ENCODE measurements around the gene SLC2A1.
"Not testable (repeated sequence)": the region's sequence is repeated elsewhere in the genome, so short reads cannot be mapped to it uniquely, and the experiment has no call there.

Gene SLC2A1

GRCh38 chr1:42914092-42914627 lies 44.5 kb downstream of the SLC2A1 start:
- in situ Hi-C loops (cut with HindIII; ENCODE audit: low sequenced_read_pairs), result no loop called here

- in situ Hi-C loops (cut with HindIII; ENCODE audit: low sequenced_read_pairs), result no loop called here
These were observed 45.1 kb downstream of the SLC2A1 start for GRCh38 chr1:42913426-42914091.

- in situ Hi-C loops (cut with HindIII; ENCODE audit: low sequenced_read_pairs), result no loop called here
These were observed 47.7 kb downstream of the SLC2A1 start for GRCh38 chr1:42910985-42911384.

DNA sequence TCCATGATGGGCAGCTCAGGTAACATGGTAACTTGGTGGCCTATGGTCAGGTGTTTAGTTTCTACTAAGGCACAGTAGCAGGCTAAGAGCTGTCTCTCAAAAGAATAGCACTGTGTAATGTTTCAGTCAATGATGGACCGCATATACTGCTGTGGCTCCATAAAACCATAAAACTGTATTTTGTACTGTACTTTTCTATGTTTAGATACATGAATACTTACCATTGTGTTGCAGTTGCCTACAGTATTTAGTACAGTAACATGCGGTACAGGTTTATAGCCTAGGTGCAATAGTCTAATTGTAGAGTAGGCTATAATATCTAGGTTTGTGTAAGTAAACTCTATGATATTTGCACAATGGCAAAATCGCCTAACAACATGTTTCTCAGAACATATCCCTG lies 50.6 kb downstream of the SLC2A1 start:
- in situ Hi-C loops (cut with HindIII; ENCODE audit: low sequenced_read_pairs), result no loop called here

DNA sequence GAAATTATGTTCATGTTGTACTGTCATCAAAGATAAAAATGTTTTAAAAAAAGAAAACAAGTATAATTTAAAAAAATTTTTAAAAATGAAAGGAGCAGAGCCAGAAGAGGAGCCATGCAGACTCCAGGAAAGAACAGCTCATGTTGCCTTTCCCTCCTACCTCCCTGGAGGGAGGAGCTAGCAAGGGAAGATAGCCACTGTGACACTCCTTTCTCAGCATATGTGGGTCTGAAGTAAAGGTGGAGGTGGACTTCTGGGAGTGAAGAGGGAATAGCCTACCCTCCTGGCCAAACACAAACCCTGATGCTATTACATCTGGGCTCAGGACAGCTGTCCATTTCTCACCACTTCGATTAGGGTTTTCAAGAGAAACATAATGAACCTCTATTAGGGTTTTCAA lies 54.2 kb downstream of the SLC2A1 start:
- in situ Hi-C loops (cut with HindIII; ENCODE audit: low sequenced_read_pairs), result no loop called here

DNA sequence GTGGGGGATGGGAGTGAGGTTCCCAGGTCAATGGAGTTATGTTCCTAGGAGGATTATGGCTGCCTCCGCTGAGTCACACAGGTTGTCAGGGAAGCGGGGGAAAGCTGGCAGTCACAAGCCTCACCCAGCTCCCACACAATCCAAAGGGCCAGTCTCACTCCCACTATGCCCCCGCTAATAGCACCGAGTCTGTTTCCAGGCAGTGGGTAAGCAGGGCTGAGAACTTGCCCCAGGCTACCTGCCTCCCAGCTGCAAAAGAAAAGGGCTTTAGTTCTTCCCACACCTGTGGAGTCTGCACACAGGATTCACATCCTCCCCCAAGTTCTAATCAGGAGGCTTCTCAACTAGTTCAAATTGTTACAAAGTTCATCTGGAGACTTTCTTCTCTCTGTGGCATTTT lies 58.7 kb downstream of the SLC2A1 start:
- in situ Hi-C loops (cut with HindIII; ENCODE audit: low sequenced_read_pairs), result not testable (repeated sequence)

DNA sequence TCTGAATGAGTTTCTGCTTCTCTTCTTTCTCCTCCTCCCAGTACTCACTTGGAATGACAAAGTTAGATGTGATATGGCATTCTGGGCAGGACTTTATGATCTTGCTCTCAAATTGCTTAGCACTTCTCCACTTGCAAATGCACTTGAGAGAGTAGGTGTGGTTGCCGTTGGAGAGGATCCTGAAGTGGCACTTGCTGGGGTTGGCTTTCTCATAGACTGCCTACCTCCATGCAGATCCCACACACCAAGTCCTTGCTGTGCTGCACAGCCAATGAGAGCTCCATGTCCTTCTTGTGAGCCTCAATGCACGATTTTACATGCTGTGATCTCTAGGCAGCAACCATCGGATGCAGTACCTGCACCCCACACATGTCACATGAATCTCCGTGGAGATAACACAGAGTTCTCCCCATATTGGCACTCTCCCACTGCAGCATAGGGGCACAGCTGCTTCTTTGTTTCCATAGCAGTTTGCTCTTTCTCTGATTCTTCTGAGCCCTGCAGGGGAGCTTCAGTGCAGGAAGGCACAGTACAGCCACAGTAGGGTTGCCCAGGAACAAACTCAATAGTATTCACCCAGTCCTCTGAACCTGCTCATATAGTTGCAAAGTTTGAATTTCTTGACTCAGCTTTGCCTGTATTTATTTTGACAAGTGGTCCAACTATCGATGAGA lies 67.1 kb downstream of the SLC2A1 start:
- in situ Hi-C loops (cut with HindIII; ENCODE audit: low sequenced_read_pairs), result no loop called here

- in situ Hi-C loops (cut with HindIII; ENCODE audit: low sequenced_read_pairs), result no loop called here
These were observed 69.4 kb downstream of the SLC2A1 start for GRCh38 chr1:42889264-42889663.

DNA sequence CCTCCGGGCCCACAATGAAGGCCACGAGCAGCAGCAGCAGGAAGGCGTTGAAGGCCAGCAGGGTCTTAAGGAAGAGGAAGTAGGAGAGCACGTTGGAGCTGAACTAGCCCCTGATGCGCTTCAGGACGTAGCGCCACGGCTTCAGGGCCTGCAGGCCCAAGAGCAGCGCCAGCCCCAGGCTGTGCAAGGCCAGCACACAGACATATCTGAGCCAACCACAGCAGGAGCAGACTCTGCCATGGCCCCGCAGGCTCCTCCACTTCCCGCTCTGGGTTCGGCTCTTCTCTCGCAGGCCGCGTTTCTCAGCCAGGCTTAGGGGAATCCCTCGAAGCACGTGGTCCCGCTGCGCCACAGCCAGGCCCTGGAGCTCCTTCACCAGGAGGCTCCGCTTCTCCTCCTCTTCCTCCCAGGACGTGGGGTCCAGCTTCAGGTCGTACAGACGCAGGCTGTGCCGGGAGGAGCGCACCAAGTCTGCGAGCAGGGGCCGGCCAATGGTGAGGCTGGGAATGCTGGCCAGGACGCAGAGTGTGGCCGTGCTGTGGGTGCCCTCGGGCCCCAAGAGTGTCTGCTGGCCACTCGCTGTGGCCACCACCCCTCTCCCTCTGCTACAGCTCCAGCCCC lies 70.5 kb downstream of the SLC2A1 start:
- in situ Hi-C loops (cut with HindIII; ENCODE audit: low sequenced_read_pairs), result no loop called here

GRCh38 chr1:42887366-42887765 lies 71.3 kb downstream of the SLC2A1 start:
- in situ Hi-C loops (cut with HindIII; ENCODE audit: low sequenced_read_pairs), result no loop called here

DNA sequence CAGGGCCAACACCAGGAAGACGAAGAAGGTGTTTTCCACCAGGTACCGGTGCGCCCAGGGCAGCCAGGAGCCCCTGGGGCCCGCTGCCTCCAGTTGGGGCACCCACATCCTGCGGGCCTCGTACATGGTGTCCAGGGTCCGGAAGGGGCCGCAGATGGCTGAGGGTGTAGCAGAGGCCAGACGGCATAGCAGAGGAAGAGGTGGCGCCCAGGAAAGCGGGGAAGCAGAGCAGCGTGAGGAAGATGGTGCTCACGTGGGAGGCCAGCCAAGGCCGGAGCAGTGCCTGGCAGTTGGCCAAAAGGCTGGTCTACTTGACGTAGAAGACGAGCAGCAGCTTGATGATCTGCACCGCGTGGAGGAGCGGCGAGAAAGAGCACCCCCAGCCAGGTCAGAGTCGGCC lies 71.9 kb downstream of the SLC2A1 start:
- in situ Hi-C loops (cut with HindIII; ENCODE audit: low sequenced_read_pairs), result no loop called here

- in situ Hi-C loops (cut with HindIII; ENCODE audit: low sequenced_read_pairs), result no loop called here
These were observed 72.5 kb downstream of the SLC2A1 start for GRCh38 chr1:42886046-42886739.

DNA sequence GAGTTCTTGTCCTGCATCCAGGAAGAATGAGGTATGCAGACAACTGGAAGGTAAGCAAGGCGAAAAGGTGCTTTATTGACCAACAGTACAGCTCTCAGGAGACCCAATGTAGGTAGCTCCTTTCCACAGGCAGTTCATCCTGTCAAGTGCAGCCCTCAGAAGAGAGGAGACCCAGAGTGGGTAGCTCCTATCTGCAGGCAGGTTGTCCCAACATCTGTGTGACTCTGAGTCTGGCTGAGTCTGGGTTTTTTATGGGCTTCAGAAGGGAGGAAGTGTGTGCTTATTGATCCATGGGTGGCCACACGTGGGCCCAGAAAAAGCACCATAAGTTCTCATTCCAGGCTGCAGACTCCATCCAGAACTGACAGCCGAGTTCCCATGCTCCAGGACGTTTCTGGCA lies 78.3 kb downstream of the SLC2A1 start:
- in situ Hi-C loops (cut with HindIII; ENCODE audit: low sequenced_read_pairs), result no loop called here

DNA sequence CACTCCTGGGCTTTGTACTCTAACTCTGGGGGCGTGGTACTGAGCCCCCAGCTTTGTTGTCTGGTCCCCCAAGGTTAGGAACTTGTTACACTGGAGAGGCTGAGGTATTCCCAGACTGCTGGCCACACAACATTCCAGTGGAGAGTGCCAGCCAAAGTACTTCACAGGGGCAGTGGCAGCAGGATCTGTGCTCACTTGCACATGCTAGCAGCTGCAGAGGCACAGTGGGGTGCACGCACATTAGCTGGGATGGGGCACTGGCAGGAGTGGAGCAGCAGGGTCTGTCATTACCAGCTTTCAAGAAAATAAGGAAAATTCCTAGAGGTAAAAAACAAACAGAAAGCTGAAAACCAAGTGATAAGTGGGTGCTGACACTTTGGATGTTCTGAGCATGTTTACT lies 81.3 kb downstream of the SLC2A1 start:
- in situ Hi-C loops (cut with HindIII; ENCODE audit: low sequenced_read_pairs), result no loop called here

- in situ Hi-C loops (cut with HindIII; ENCODE audit: low sequenced_read_pairs), result no loop called here
These were observed 82.7 kb downstream of the SLC2A1 start for GRCh38 chr1:42876009-42876408.
